SK-N-SH treated with all-trans-retinoic acid at 6 μM for 48 hours (cell line): ENCODE results near the gene PNPLA6.
A peak's percentile ranks its signal among the peaks of the same experiment; 100 is the strongest.

Experiments used
- ATAC-seq: fragments of 200-7000 bp; cut with Tn5 transposase; 3 replicates; pipeline ENCODE4 v1.9.1; 2020; ENCODE audit warnings: mild to moderate bottlenecking, moderate library complexity
- ARNTL ChIP-seq: fragments of 450-650 bp; formaldehyde crosslinking; IDR thresholded peaks from 2 replicates; pipeline ENCODE4 v1.5.0; 2020; ENCODE audit warnings: low read depth, mild to moderate bottlenecking, moderate library complexity, borderline replicate concordance
- BACH2 ChIP-seq: fragments of 250-450 bp; sonication (Bioruptor Pico); IDR thresholded peaks from 2 replicates; pipeline ENCODE4 v1.9.0; 2021; ENCODE audit warnings: mild to moderate bottlenecking, borderline replicate concordance
- CREB5 ChIP-seq: fragments of 250-450 bp; sonication (Bioruptor Pico); IDR thresholded peaks from 2 replicates; pipeline ENCODE4 v1.5.1; 2020; ENCODE audit warnings: low read depth, mild to moderate bottlenecking, moderate library complexity
- CSDC2 ChIP-seq: fragments of 250-450 bp; sonication (Bioruptor Pico); IDR thresholded peaks from 2 replicates; pipeline ENCODE4 v1.5.0; 2020; ENCODE audit warnings: mild to moderate bottlenecking, moderate library complexity
- CSRNP3 ChIP-seq: fragments of 250-450 bp; sonication (Bioruptor Pico); IDR thresholded peaks from 2 replicates; pipeline ENCODE4 v1.5.1; 2021; ENCODE audit warnings: mild to moderate bottlenecking, moderate library complexity
- ESRRG ChIP-seq: fragments of 250-450 bp; sonication (Bioruptor Pico); IDR thresholded peaks from 2 replicates; pipeline ENCODE4 v1.6.1; 2021; ENCODE audit warnings: mild to moderate bottlenecking
- GLIS3 ChIP-seq: fragments of 250-450 bp; sonication (Bioruptor Pico); IDR thresholded peaks from 2 replicates; pipeline ENCODE4 v1.5.0; 2020; ENCODE audit warnings: mild to moderate bottlenecking, moderate library complexity
- ISL1 ChIP-seq: fragments of 250-450 bp; sonication (Bioruptor Pico); IDR thresholded peaks from 2 replicates; pipeline ENCODE4 v2.1.2; 2022; ENCODE audit warnings: mild to moderate bottlenecking, moderate library complexity
- OSR1 ChIP-seq: fragments of 250-450 bp; sonication (Bioruptor Pico); IDR thresholded peaks from 2 replicates; pipeline ENCODE4 v1.8.0; 2022; ENCODE audit warnings: moderate library complexity, mild to moderate bottlenecking, inconsistent platforms
- PATZ1 ChIP-seq: fragments of 250-450 bp; sonication (Bioruptor Pico); IDR thresholded peaks from 2 replicates; pipeline ENCODE4 v1.8.0; 2020; ENCODE audit warnings: mild to moderate bottlenecking, moderate library complexity, borderline replicate concordance
- POU6F1 ChIP-seq: fragments of 250-450 bp; sonication (Bioruptor Pico); IDR thresholded peaks from 2 replicates; pipeline ENCODE4 v1.8.0; 2021; ENCODE audit warnings: low read depth, mild to moderate bottlenecking, moderate library complexity, borderline replicate concordance
- PPARA ChIP-seq: fragments of 250-450 bp; sonication (Bioruptor Pico); IDR thresholded peaks from 2 replicates; pipeline ENCODE4 v1.5.0; 2020; ENCODE audit warnings: mild to moderate bottlenecking, borderline replicate concordance
- SNAI2 ChIP-seq: fragments of 250-450 bp; sonication (Bioruptor Pico); IDR thresholded peaks from 2 replicates; pipeline ENCODE4 v1.5.0; 2020; ENCODE audit warnings: mild to moderate bottlenecking, moderate library complexity
- TCF4 ChIP-seq: fragments of 250-450 bp; sonication (Bioruptor Pico); IDR thresholded peaks from 2 replicates; pipeline ENCODE4 v1.8.0; 2021; ENCODE audit warnings: mild to moderate bottlenecking, moderate library complexity, borderline replicate concordance
- TOX ChIP-seq: fragments of 250-450 bp; sonication (Bioruptor Pico); IDR thresholded peaks from 2 replicates; pipeline ENCODE4 v1.8.0; 2021; ENCODE audit warnings: mild to moderate bottlenecking, moderate library complexity, borderline replicate concordance
- TSHZ2 ChIP-seq: fragments of 250-450 bp; sonication (Bioruptor Pico); IDR thresholded peaks from 2 replicates; pipeline ENCODE4 v1.5.0; 2020; ENCODE audit warnings: mild to moderate bottlenecking, moderate library complexity
- ZC3H10 ChIP-seq: fragments of 250-450 bp; sonication (Bioruptor Pico); IDR thresholded peaks from 2 replicates; pipeline ENCODE4 v1.5.1; 2021; ENCODE audit warnings: mild to moderate bottlenecking, moderate library complexity
- ZFP3 ChIP-seq: fragments of 250-450 bp; sonication (Bioruptor Pico); IDR thresholded peaks from 2 replicates; pipeline ENCODE4 v1.5.0; 2020; ENCODE audit warnings: mild to moderate bottlenecking, moderate library complexity
- ZFP30 ChIP-seq: fragments of 450-650 bp; formaldehyde crosslinking; IDR thresholded peaks from 2 replicates; pipeline ENCODE4 v1.5.0; 2022; ENCODE audit warnings: mild to moderate bottlenecking, moderate library complexity
- ZNF565 ChIP-seq: fragments of 450-650 bp; formaldehyde crosslinking; conservative IDR thresholded peaks from 2 replicates; pipeline ENCODE4 v1.5.0; 2020; ENCODE audit warnings: low read depth, mild to moderate bottlenecking, moderate library complexity
- ZNF8 ChIP-seq: fragments of 450-650 bp; formaldehyde crosslinking; IDR thresholded peaks from 2 replicates; pipeline ENCODE4 v1.5.0; 2020; ENCODE audit warnings: mild to moderate bottlenecking, moderate library complexity

PNPLA6 gene

GRCh38 chr19:7515110-7515644 lies 20.3 kb upstream of the PNPLA6 start:
- TF ChIP-seq PATZ1 (CRISPR knock-in tag) (no peak), BACH2 (no peak), ZC3H10 (CRISPR knock-in tag) (no peak), CREB5 (CRISPR knock-in tag) (no peak), TOX (CRISPR knock-in tag) (no peak), ZFP3 (CRISPR knock-in tag) (no peak), CSDC2 (CRISPR knock-in tag) (no peak), PPARA (CRISPR knock-in tag) (no peak), ESRRG (CRISPR knock-in tag) (no peak), ZNF8 (CRISPR knock-in tag) (no peak), CSRNP3 (no peak), ARNTL (CRISPR knock-in tag) (no peak), POU6F1 (CRISPR knock-in tag) (no peak), ISL1 (CRISPR knock-in tag) (no peak), SNAI2 (CRISPR knock-in tag) (no peak), ZFP30 (no peak)
- no peak for ATAC-seq

GRCh38 chr19:7515645-7516151 lies 19.8 kb upstream of the PNPLA6 start, which contains the start of gene ZNF358:
Gene ZNF358 (plus strand): TSS chr19:7516103. CDS start chr19:7519243, 3,140 bp downstream.
- peak; percentile 94 for ATAC-seq
- TF ChIP-seq PPARA (CRISPR knock-in tag) (no peak), ARNTL (CRISPR knock-in tag) (no peak), TSHZ2 (CRISPR knock-in tag) (0 out of 2 replicates have a peak, but pooled peaks have one; percentile 40), OSR1 (no peak)

GRCh38 chr19:7516333-7516732 lies 19.2 kb upstream of the PNPLA6 start:
- no peak for TF ChIP-seq ISL1 (CRISPR knock-in tag)
- TF ChIP-seq PPARA (CRISPR knock-in tag), result no peak
- TF ChIP-seq ARNTL (CRISPR knock-in tag), result no peak
- no peak for TF ChIP-seq GLIS3
- no peak for TF ChIP-seq ESRRG (CRISPR knock-in tag)
- no peak for TF ChIP-seq ZFP3 (CRISPR knock-in tag)
- TF ChIP-seq SNAI2 (CRISPR knock-in tag), result no peak
- TF ChIP-seq ZNF565 (CRISPR knock-in tag), result no peak
- no peak for TF ChIP-seq PATZ1 (CRISPR knock-in tag)
- TF ChIP-seq BACH2, result no peak
- TF ChIP-seq TCF4 (CRISPR knock-in tag), result no peak
- TF ChIP-seq ZNF8 (CRISPR knock-in tag), result no peak
- no peak for TF ChIP-seq ZC3H10 (CRISPR knock-in tag)
- no peak for TF ChIP-seq ZFP30
- TF ChIP-seq CSDC2 (CRISPR knock-in tag), result no peak
- no peak for ATAC-seq
